HEK293 (cell line): ENCODE results near the gene CDADC1.

ENCODE experiments used
- CTCF ChIA-PET: fragments of 350-600 bp; formaldehyde crosslinking; extraction: SDS; loops from one replicate; lab custom pipeline; 2021; ENCODE audit warnings: antibody characterized with exemption; lab: Yijun Ruan, JAX
- POLR2A ChIA-PET: fragments of 300-600 bp; formaldehyde crosslinking; extraction: SDS; loops from one replicate; lab custom pipeline; 2020; ENCODE audit warnings: antibody characterized with exemption, inconsistent platforms; lab: Yijun Ruan, JAX
- H3K27ac ChIP-seq: fragments of 200-500 bp; sonication (Bioruptor generic); 2 replicates; pipeline ENCODE4 v1.5.1; 2014; ENCODE audit warnings: low read depth, low read length, control low read depth, inconsistent platforms; ENCODE audit errors: extremely low read depth
- H3K36me3 ChIP-seq, 2 experiments: fragments of 200-500 bp in 1 of 2; sonication (Bioruptor generic) in 1 of 2; 1 replicate in 1 of 2; 2 replicates in 1 of 2; pipeline ENCODE4 v1.5.1; 2014 to 2017; ENCODE audit warnings: inconsistent platforms in 2 of 2, low read length in 2 of 2; ENCODE audit not compliant: control insufficient read depth in 2 of 2, insufficient read depth in 1 of 2
- H3K4me1 ChIP-seq: fragments of 200-500 bp; sonication (Bioruptor generic); 2 replicates; pipeline ENCODE4 v1.5.1; 2014; ENCODE audit warnings: mild to moderate bottlenecking, low read length, inconsistent platforms; ENCODE audit not compliant: control insufficient read depth, insufficient read depth
- H3K4me3 ChIP-seq: 2 replicates; pipeline ENCODE4 v1.5.1; 2011; ENCODE audit warnings: low read depth, mild to moderate bottlenecking, control low read depth, low read length, moderate library complexity
- H3K9me3 ChIP-seq: fragments of 200-500 bp; sonication (Bioruptor generic); 2 replicates; pipeline ENCODE4 v1.5.1; 2014; ENCODE audit warnings: low read depth, low read length, inconsistent platforms; ENCODE audit not compliant: control insufficient read depth, insufficient read depth
- EGR2 ChIP-seq: fragments of 450-650 bp; formaldehyde crosslinking; IDR thresholded peaks from 2 replicates; pipeline ENCODE4 v1.5.1; 2016; ENCODE audit warnings: low read depth, missing biosample characterization, missing genetic modification characterization
- KLF9 ChIP-seq: fragments of 450-650 bp; formaldehyde crosslinking; IDR thresholded peaks from 2 replicates; pipeline ENCODE4 v1.5.1; 2016; ENCODE audit warnings: missing biosample characterization, missing genetic modification characterization, low read depth
- PRDM1 ChIP-seq: fragments of 450-650 bp; formaldehyde crosslinking; IDR thresholded peaks from 2 replicates; pipeline ENCODE4; 2016; ENCODE audit warnings: missing biosample characterization, missing genetic modification characterization
- SETDB1 ChIP-seq: IDR thresholded peaks from one replicate; pipeline ENCODE4 v1.6.1; 2017; ENCODE audit warnings: mild to moderate bottlenecking, low read length, moderate library complexity, mixed read lengths; ENCODE audit not compliant: insufficient read length
- YY1 ChIP-seq: fragments of 450-650 bp; formaldehyde crosslinking; IDR thresholded peaks from 2 replicates; pipeline ENCODE4 v1.5.1; 2018; ENCODE audit warnings: missing biosample characterization, missing genetic modification characterization
- ZEB2 ChIP-seq: fragments of 450-650 bp; formaldehyde crosslinking; IDR thresholded peaks from 2 replicates; pipeline ENCODE4 v1.5.1; 2016; ENCODE audit warnings: missing biosample characterization, missing genetic modification characterization
- ZFP3 ChIP-seq: fragments of 450-650 bp; formaldehyde crosslinking; IDR thresholded peaks from 2 replicates; pipeline ENCODE4 v1.5.1; 2016; ENCODE audit warnings: low read depth, missing biosample characterization, missing genetic modification characterization
- ZFP37 ChIP-seq: fragments of 450-650 bp; formaldehyde crosslinking; IDR thresholded peaks from 2 replicates; pipeline ENCODE4 v1.5.1; 2016; ENCODE audit warnings: missing biosample characterization, missing genetic modification characterization
- ZNF16 ChIP-seq: fragments of 450-650 bp; formaldehyde crosslinking; IDR thresholded peaks from 2 replicates; pipeline ENCODE4 v1.5.1; 2016; ENCODE audit warnings: low read depth, missing biosample characterization, missing genetic modification characterization
- ZNF24 ChIP-seq: fragments of 450-650 bp; formaldehyde crosslinking; IDR thresholded peaks from 2 replicates; pipeline ENCODE4 v1.5.1; 2016; ENCODE audit warnings: missing biosample characterization, missing genetic modification characterization
- ZNF37A ChIP-seq: fragments of 450-650 bp; IDR thresholded peaks from 2 replicates; pipeline ENCODE4 v1.5.1; 2018; ENCODE audit warnings: missing biosample characterization, missing genetic modification characterization
- ZNF473 ChIP-seq: fragments of 450-650 bp; formaldehyde crosslinking; IDR thresholded peaks from 2 replicates; pipeline ENCODE4 v1.5.1; 2017; ENCODE audit warnings: missing biosample characterization, missing genetic modification characterization
- ZNF521 ChIP-seq: fragments of 450-650 bp; formaldehyde crosslinking; IDR thresholded peaks from 2 replicates; pipeline ENCODE4 v1.5.1; 2017; ENCODE audit warnings: missing biosample characterization, mild to moderate bottlenecking, missing genetic modification characterization
- ZNF600 ChIP-seq: fragments of 450-650 bp; formaldehyde crosslinking; IDR thresholded peaks from 2 replicates; pipeline ENCODE4 v1.5.1; 2016; ENCODE audit warnings: missing biosample characterization, missing genetic modification characterization
- ZNF76 ChIP-seq: fragments of 450-650 bp; formaldehyde crosslinking; IDR thresholded peaks from 2 replicates; pipeline ENCODE4; 2016; ENCODE audit warnings: low read depth, missing biosample characterization, missing genetic modification characterization, borderline replicate concordance
- TF ChIP-seq, protein P1 (sequence below): fragments of 450-650 bp; formaldehyde crosslinking; IDR thresholded peaks from 2 replicates; pipeline ENCODE4 v1.5.1; 2016; ENCODE audit warnings: missing biosample characterization, missing genetic modification characterization
- TF ChIP-seq, protein P2 (sequence below): fragments of 450-650 bp; formaldehyde crosslinking; IDR thresholded peaks from 2 replicates; pipeline ENCODE4 v1.5.1; 2016; ENCODE audit warnings: missing biosample characterization, missing genetic modification characterization
- TF ChIP-seq, protein P3 (sequence below): fragments of 450-650 bp; formaldehyde crosslinking; IDR thresholded peaks from 2 replicates; pipeline ENCODE4 v1.5.1; 2017; ENCODE audit warnings: missing biosample characterization, missing genetic modification characterization
- TF ChIP-seq, protein P4 (sequence below): fragments of 450-650 bp; formaldehyde crosslinking; IDR thresholded peaks from 2 replicates; pipeline ENCODE4 v1.5.1; 2016; ENCODE audit warnings: missing biosample characterization, missing genetic modification characterization
- TF ChIP-seq, protein P5 (sequence below): fragments of 450-650 bp; formaldehyde crosslinking; IDR thresholded peaks from 2 replicates; pipeline ENCODE4 v1.5.1; 2017; ENCODE audit warnings: missing biosample characterization, missing genetic modification characterization

The CDADC1 gene

DNA sequence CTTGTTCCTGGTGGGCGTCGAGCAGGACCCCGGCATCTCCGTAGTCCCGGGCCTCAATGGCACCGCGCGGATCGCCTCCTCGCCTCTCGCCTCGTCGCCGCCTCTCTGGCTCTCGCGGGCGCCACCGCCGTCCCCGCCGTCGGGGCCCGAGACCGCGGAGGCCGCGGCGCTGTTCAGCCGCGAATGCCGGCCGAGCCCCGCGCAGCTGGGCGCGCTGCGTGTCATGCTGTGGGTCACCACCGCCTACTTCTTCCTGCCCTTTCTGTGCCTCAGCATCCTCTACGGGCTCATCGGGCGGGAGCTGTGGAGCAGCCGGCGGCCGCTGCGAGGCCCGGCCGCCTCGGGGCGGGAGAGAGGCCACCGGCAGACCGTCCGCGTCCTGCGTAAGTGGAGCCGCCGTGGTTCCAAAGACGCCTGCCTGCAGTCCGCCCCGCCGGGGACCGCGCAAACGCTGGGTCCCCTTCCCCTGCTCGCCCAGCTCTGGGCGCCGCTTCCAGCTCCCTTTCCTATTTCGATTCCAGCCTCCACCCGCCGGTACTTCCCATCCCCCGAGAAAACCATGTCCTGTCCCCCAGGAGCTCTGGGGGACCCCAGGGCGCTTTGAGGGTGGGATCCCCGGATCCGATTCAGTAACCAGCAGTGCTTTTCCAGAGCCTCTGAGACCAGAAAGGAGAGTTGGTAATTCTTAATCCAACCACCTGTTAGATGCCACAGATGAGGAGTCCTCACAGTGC, 26.7 kb upstream of the CDADC1 start (continued):
- TF ChIP-seq, protein P1, sequence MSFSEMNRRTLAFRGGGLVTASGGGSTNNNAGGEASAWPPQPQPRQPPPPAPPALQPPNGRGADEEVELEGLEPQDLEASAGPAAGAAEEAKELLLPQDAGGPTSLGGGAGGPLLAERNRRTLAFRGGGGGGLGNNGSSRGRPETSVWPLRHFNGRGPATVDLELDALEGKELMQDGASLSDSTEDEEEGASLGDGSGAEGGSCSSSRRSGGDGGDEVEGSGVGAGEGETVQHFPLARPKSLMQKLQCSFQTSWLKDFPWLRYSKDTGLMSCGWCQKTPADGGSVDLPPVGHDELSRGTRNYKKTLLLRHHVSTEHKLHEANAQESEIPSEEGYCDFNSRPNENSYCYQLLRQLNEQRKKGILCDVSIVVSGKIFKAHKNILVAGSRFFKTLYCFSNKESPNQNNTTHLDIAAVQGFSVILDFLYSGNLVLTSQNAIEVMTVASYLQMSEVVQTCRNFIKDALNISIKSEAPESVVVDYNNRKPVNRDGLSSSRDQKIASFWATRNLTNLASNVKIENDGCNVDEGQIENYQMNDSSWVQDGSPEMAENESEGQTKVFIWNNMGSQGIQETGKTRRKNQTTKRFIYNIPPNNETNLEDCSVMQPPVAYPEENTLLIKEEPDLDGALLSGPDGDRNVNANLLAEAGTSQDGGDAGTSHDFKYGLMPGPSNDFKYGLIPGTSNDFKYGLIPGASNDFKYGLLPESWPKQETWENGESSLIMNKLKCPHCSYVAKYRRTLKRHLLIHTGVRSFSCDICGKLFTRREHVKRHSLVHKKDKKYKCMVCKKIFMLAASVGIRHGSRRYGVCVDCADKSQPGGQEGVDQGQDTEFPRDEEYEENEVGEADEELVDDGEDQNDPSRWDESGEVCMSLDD (tag by site-specific recombination) = no peak
- TF ChIP-seq ZEB2 (tag by site-specific recombination) = no peak
- no peak for TF ChIP-seq EGR2 (tag by site-specific recombination)
- no peak for TF ChIP-seq ZNF37A (tag by site-specific recombination)
- TF ChIP-seq ZNF16 (tag by site-specific recombination) = no peak
- no peak for TF ChIP-seq ZNF600 (tag by site-specific recombination)

DNA sequence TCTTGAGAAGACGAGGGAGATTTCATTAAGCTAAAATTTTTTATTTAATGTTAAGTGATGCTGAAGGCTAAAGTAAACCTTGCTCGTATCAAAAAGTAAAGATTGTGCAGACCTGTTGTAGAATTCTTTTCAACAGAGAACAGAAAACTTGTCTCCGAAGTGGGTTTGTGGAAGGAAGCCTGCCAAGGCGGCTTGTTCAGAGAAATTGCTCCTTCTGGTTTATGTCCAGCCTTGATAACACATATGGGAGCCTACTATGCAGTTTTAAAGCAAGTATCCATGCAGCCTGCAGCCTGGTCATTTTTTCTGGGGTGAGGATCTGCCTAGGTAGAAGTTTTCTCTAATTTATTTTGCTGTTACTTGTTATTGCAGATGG, 26.1 kb upstream of the CDADC1 start:
- Histone ChIP-seq H3K4me1 (no peaks in the 10 kb centered on the region), H3K4me3 (no peak overlapping the region), H3K27ac (no peak overlapping the region), H3K9me3 (no peaks in the 10 kb centered on the region), H3K36me3 (no peaks in the 10 kb centered on the region)
- no peak for TF ChIP-seq ZNF24 (tag by site-specific recombination)
- POLR2A ChIA-PET = no interaction called here
- CTCF ChIA-PET = no interaction called here

DNA sequence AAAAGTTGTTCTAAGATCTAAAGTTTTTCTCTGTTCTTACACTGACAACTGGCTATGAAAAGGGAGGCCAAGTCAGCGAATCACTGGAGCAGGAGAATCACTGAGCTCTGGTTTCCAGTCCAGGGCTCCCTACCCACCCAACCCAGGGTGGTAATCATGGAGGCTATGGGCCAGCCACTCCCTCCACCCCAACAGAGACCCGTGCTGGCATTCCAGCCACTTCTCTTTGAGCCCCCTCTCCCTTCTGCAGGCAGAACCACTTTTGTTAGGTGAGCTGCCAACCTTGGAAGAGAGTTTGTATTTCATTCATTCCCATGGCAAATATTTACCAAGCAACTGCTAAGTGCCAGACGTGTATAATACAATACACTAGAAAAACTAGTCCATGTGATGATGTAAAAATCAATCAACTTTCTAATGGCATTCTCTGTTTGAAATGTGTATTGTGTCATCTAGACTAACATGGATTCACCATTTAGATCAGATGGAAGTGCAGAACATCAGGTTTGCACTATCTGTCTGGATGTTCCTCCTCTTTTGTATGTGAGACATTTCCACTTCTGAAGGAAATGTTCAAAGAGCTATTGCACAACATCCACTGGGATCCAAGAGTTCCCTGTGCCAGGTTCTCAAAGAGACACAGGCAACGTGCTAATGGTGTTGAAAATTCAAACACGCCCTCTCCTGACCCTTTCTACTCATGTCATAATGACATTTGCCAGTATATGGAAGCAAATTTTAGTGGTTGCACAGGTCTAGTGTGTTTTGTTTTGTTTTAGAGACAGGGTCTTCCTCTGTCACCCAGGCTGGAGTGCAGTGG, 22.3 kb upstream of the CDADC1 start:
- ChIA-PET POLR2A (no interaction called here), CTCF (no interaction called here)
- TF ChIP-seq PRDM1 (tag by site-specific recombination) (no peak), ZNF473 (tag by site-specific recombination) (no peak), YY1 (tag by site-specific recombination) (no peak), ZNF76 (no peak), SETDB1 (no peak), ZNF521 (tag by site-specific recombination) (no peak), ZFP3 (no peak), KLF9 (tag by site-specific recombination) (no peak), ZFP37 (tag by site-specific recombination) (no peak)
- TF ChIP-seq, protein P2, sequence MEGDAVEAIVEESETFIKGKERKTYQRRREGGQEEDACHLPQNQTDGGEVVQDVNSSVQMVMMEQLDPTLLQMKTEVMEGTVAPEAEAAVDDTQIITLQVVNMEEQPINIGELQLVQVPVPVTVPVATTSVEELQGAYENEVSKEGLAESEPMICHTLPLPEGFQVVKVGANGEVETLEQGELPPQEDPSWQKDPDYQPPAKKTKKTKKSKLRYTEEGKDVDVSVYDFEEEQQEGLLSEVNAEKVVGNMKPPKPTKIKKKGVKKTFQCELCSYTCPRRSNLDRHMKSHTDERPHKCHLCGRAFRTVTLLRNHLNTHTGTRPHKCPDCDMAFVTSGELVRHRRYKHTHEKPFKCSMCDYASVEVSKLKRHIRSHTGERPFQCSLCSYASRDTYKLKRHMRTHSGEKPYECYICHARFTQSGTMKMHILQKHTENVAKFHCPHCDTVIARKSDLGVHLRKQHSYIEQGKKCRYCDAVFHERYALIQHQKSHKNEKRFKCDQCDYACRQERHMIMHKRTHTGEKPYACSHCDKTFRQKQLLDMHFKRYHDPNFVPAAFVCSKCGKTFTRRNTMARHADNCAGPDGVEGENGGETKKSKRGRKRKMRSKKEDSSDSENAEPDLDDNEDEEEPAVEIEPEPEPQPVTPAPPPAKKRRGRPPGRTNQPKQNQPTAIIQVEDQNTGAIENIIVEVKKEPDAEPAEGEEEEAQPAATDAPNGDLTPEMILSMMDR = no peak
- TF ChIP-seq, protein P3, sequence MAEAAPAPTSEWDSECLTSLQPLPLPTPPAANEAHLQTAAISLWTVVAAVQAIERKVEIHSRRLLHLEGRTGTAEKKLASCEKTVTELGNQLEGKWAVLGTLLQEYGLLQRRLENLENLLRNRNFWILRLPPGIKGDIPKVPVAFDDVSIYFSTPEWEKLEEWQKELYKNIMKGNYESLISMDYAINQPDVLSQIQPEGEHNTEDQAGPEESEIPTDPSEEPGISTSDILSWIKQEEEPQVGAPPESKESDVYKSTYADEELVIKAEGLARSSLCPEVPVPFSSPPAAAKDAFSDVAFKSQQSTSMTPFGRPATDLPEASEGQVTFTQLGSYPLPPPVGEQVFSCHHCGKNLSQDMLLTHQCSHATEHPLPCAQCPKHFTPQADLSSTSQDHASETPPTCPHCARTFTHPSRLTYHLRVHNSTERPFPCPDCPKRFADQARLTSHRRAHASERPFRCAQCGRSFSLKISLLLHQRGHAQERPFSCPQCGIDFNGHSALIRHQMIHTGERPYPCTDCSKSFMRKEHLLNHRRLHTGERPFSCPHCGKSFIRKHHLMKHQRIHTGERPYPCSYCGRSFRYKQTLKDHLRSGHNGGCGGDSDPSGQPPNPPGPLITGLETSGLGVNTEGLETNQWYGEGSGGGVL (tag by site-specific recombination) = no peak
- TF ChIP-seq, protein P4, sequence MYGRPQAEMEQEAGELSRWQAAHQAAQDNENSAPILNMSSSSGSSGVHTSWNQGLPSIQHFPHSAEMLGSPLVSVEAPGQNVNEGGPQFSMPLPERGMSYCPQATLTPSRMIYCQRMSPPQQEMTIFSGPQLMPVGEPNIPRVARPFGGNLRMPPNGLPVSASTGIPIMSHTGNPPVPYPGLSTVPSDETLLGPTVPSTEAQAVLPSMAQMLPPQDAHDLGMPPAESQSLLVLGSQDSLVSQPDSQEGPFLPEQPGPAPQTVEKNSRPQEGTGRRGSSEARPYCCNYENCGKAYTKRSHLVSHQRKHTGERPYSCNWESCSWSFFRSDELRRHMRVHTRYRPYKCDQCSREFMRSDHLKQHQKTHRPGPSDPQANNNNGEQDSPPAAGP (tag by site-specific recombination) = no peak
- TF ChIP-seq, protein P5, sequence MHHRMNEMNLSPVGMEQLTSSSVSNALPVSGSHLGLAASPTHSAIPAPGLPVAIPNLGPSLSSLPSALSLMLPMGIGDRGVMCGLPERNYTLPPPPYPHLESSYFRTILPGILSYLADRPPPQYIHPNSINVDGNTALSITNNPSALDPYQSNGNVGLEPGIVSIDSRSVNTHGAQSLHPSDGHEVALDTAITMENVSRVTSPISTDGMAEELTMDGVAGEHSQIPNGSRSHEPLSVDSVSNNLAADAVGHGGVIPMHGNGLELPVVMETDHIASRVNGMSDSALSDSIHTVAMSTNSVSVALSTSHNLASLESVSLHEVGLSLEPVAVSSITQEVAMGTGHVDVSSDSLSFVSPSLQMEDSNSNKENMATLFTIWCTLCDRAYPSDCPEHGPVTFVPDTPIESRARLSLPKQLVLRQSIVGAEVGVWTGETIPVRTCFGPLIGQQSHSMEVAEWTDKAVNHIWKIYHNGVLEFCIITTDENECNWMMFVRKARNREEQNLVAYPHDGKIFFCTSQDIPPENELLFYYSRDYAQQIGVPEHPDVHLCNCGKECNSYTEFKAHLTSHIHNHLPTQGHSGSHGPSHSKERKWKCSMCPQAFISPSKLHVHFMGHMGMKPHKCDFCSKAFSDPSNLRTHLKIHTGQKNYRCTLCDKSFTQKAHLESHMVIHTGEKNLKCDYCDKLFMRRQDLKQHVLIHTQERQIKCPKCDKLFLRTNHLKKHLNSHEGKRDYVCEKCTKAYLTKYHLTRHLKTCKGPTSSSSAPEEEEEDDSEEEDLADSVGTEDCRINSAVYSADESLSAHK = no peak

More for the DNA sequence above, 22.3 kb upstream of the CDADC1 start:
- no peaks in the 10 kb centered on the region for H3K9me3 ChIP-seq
- H3K4me1 ChIP-seq = no peaks in the 10 kb centered on the region
- no peaks in the 10 kb centered on the region for H3K36me3 ChIP-seq
- no peak overlapping the region for H3K4me3 ChIP-seq
- H3K27ac ChIP-seq = no peak overlapping the region
